ENCODE results near the gene PSORS1C1.
A peak's percentile ranks its signal among the peaks of the same experiment; 100 is the strongest.
"Not testable (repeated sequence)": the region's sequence is repeated elsewhere in the genome, so short reads cannot be mapped to it uniquely, and the experiment has no call there.

Gene PSORS1C1

GRCh38 chr6:31178143-31179041, 63.8 kb downstream of the PSORS1C1 start:
- TF ChIP-seq FOXM1 (IDR thresholded peaks at IDR 0.05; ENCODE audit: borderline replicate concordance) (no peak), LEF1 (IDR thresholded peaks at IDR 0.05; ENCODE audit: borderline replicate concordance) (no peak), HDGF (IDR thresholded peaks at IDR 0.05; ENCODE audit: borderline replicate concordance) (no peak)
- DNase-seq (ENCODE audit: extremely low spot score): no peak
- ChIA-PET CTCF (no interaction called here), POLR2A (interaction anchor here (2.0 kb wide), 1 partner anchor 19 kb away, joined by 6 read pairs; no protein-coding TSS in a partner anchor)

- TF ChIP-seq LEF1 (IDR thresholded peaks at IDR 0.05; ENCODE audit: borderline replicate concordance) (no peak), FOXM1 (IDR thresholded peaks at IDR 0.05; ENCODE audit: borderline replicate concordance) (no peak), PKNOX1 (IDR thresholded peaks at IDR 0.05) (no peak), TARDBP (IDR thresholded peaks at IDR 0.05) (no peak), HDGF (IDR thresholded peaks at IDR 0.05; ENCODE audit: borderline replicate concordance) (no peak), L3MBTL2 (conservative IDR thresholded peaks at IDR 0.05) (no peak), SP1 (IDR thresholded peaks at IDR 0.05) (no peak), SUZ12 (IDR thresholded peaks at IDR 0.05) (no peak), NFRKB (IDR thresholded peaks at IDR 0.05) (no peak), FOXA1 (IDR thresholded peaks at IDR 0.05) (no peak), FOXK2 (IDR thresholded peaks at IDR 0.05) (no peak), ZNF384 (IDR thresholded peaks at IDR 0.05) (no peak), BHLHE40 (IDR thresholded peaks at IDR 0.05; ENCODE audit: borderline replicate concordance) (no peak), CTBP1 (IDR thresholded peaks at IDR 0.05; ENCODE audit: borderline replicate concordance) (no peak), ARNT (IDR thresholded peaks at IDR 0.05) (no peak), ELF4 (IDR thresholded peaks at IDR 0.05) (no peak)
- ChIA-PET CTCF (no interaction called here), POLR2A (interaction anchor here (2.0 kb wide), 1 partner anchor 20 kb away, joined by 6 read pairs; no protein-coding TSS in a partner anchor)
- DNase-seq (ENCODE audit: extremely low spot score): no peak
Observed at GRCh38 chr6:31179042-31179386, 64.4 kb downstream of the PSORS1C1 start.

- POLR2A ChIA-PET: interaction anchor here (2.0 kb wide), 1 partner anchor 21 kb away, joined by 6 read pairs; no protein-coding TSS in a partner anchor
- DNase-seq (ENCODE audit: extremely low spot score): no peak
- CTCF ChIA-PET: no interaction called here
- no peak for TF ChIP-seq NFRKB (IDR thresholded peaks at IDR 0.05)
- no peak for TF ChIP-seq CTBP1 (IDR thresholded peaks at IDR 0.05; ENCODE audit: borderline replicate concordance)
- TF ChIP-seq SP1 (IDR thresholded peaks at IDR 0.05): no peak
- TF ChIP-seq LEF1 (IDR thresholded peaks at IDR 0.05; ENCODE audit: borderline replicate concordance): no peak
- no peak for TF ChIP-seq L3MBTL2 (conservative IDR thresholded peaks at IDR 0.05)
- no peak for TF ChIP-seq TARDBP (IDR thresholded peaks at IDR 0.05)
- no peak for TF ChIP-seq ARNT (IDR thresholded peaks at IDR 0.05)
- TF ChIP-seq FOXK2 (IDR thresholded peaks at IDR 0.05): no peak
- no peak for TF ChIP-seq SUZ12 (IDR thresholded peaks at IDR 0.05)
- TF ChIP-seq FOXA1 (IDR thresholded peaks at IDR 0.05): no peak
- no peak for TF ChIP-seq PKNOX1 (IDR thresholded peaks at IDR 0.05)
Observed at GRCh38 chr6:31179896-31180295, 65.3 kb downstream of the PSORS1C1 start.

- ChIA-PET CTCF (no interaction called here), POLR2A (no interaction called here)
- DNase-seq (ENCODE audit: extremely low spot score): peak; percentile 28
- TF ChIP-seq SUZ12 (IDR thresholded peaks at IDR 0.05): no peak
- no peak for TF ChIP-seq ARNT (IDR thresholded peaks at IDR 0.05)
- no peak for TF ChIP-seq ELF4 (IDR thresholded peaks at IDR 0.05)
- no peak for TF ChIP-seq BHLHE40 (IDR thresholded peaks at IDR 0.05; ENCODE audit: borderline replicate concordance)
- TF ChIP-seq LEF1 (IDR thresholded peaks at IDR 0.05; ENCODE audit: borderline replicate concordance): no peak
- no peak for TF ChIP-seq CTBP1 (IDR thresholded peaks at IDR 0.05; ENCODE audit: borderline replicate concordance)
- no peak for TF ChIP-seq FOXA1 (IDR thresholded peaks at IDR 0.05)
Observed at GRCh38 chr6:31180500-31180899, 65.9 kb downstream of the PSORS1C1 start.

- DNase-seq (ENCODE audit: extremely low spot score); POLR2A ChIA-PET: not testable (repeated sequence)
- CTCF ChIA-PET: interaction anchor here (0.7 kb wide), 2 partner anchors 25 to 47 kb away, joined by 3 to 6 read pairs; partner anchors contain the start of gene TCF19
Observed at GRCh38 chr6:31183287-31183686, 68.7 kb downstream of the PSORS1C1 start.

GRCh38 chr6:31183859-31184258, 69.3 kb downstream of the PSORS1C1 start:
- ChIA-PET CTCF (interaction anchor here (0.7 kb wide), 2 partner anchors 25 to 48 kb away, joined by 3 to 6 read pairs; partner anchors contain the start of gene TCF19), POLR2A (interaction anchor here (1.0 kb wide), 1 partner anchor 25 kb away, joined by 3 read pairs; the partner anchor contains the start of gene TCF19)
- not testable (repeated sequence) for DNase-seq (ENCODE audit: extremely low spot score)

- POLR2A ChIA-PET; CTCF ChIA-PET; DNase-seq (ENCODE audit: extremely low spot score): not testable (repeated sequence)
Observed at GRCh38 chr6:31185695-31186051, 71.1 kb downstream of the PSORS1C1 start.

All from HEK293T (cell line).